ENCODE results near the gene CHTF8. TPM values are rescaled to one million over a fixed set of nuclear protein-coding genes. Genes with fewer than 3 reads are reported as not detected.

CHTF8 gene
- total RNA-seq, 1 donor from 2014 or later = 86.4 TPM

- Histone ChIP-seq H2AFZ (ENCODE audit: low read depth, low read length) (no peak overlapping the region), H3K4me2 (ENCODE audit: low read length) (peak overlapping the region; percentile 95), H3K79me2 (ENCODE audit: insufficient read depth, low read length) (no peaks in the 10 kb centered on the region), H3K27ac (ENCODE audit: low read depth, low read length) (no peak overlapping the region), H3K9ac (ENCODE audit: low read length) (peak overlapping the region; percentile 10), H3K4me1 (ENCODE audit: insufficient read depth, low read length) (peaks cover 25% of the 10 kb centered on the region), H3K36me3 (ENCODE audit: insufficient read depth, low read length) (no peaks in the 10 kb centered on the region), H3K9me3 (ENCODE audit: insufficient read depth, low read depth, low read length) (no peaks in the 10 kb centered on the region), H3K4me3 (ENCODE audit: insufficient read depth, low read depth, low read length) (peak overlapping the region; percentile 65), H4K20me1 (ENCODE audit: insufficient read depth, low read length) (peaks cover 22% of the 10 kb centered on the region), H3K27me3 (ENCODE audit: insufficient read depth, low read length) (peaks cover 5% of the 10 kb centered on the region)
- H3K9me3 Mint-ChIP-seq (ENCODE audit: unreplicated experiment) = no peaks in the 10 kb centered on the region
- DNase-seq (ENCODE audit: low read depth) = no peak
- no peak for TF ChIP-seq EZH2 (IDR thresholded peaks at IDR 0.05; ENCODE audit: insufficient read depth, low read length)
- no peak for TF ChIP-seq CTCF (IDR thresholded peaks at IDR 0.05; ENCODE audit: insufficient read depth, low read depth, low read length)
- peak overlapping the region; percentile 78 for H3K4me3 Mint-ChIP-seq (ENCODE audit: unreplicated experiment)
- H3K36me3 Mint-ChIP-seq (ENCODE audit: low read depth, unreplicated experiment) = peaks cover 10% of the 10 kb centered on the region
- peaks cover 13% of the 10 kb centered on the region for H3K4me1 Mint-ChIP-seq (ENCODE audit: low read depth, unreplicated experiment)
- H3K27me3 Mint-ChIP-seq (ENCODE audit: low read depth, unreplicated experiment) = peaks cover 17% of the 10 kb centered on the region
- FAIRE-seq = no peak
- H3K27ac Mint-ChIP-seq (ENCODE audit: unreplicated experiment) = no peak overlapping the region
Observed at GRCh38 chr16:69106491-69107315, 25.7 kb downstream of the CHTF8 start.

GRCh38 chr16:69105501-69106361, 26.7 kb downstream of the CHTF8 start, which contains the start of gene HAS3:
Gene HAS3, plus strand, starts transcription at chr16:69105653. Its CDS starts 3,743 bp downstream, at chr16:69109396.
- peaks cover 16% of the 10 kb centered on the region for H3K4me1 Mint-ChIP-seq (ENCODE audit: low read depth, unreplicated experiment)
- H3K27me3 Mint-ChIP-seq (ENCODE audit: low read depth, unreplicated experiment) = peaks cover 19% of the 10 kb centered on the region
- FAIRE-seq (peak; percentile 13), DNase-seq (ENCODE audit: low read depth) (peak; percentile 44)
- Histone ChIP-seq H3K27ac (ENCODE audit: low read depth, low read length) (no peak within 1 kb of the TSS), H3K36me3 (ENCODE audit: insufficient read depth, low read length) (no peaks in the 10 kb centered on the region), H2AFZ (ENCODE audit: low read depth, low read length) (peak within 1 kb of the TSS; percentile 81), H3K4me2 (ENCODE audit: low read length) (peak within 1 kb of the TSS; percentile 95), H3K79me2 (ENCODE audit: insufficient read depth, low read length) (no peaks in the 10 kb centered on the region), H4K20me1 (ENCODE audit: insufficient read depth, low read length) (peaks cover 16% of the 10 kb centered on the region), H3K9ac (ENCODE audit: low read length) (peak within 1 kb of the TSS; percentile 67), H3K4me1 (ENCODE audit: insufficient read depth, low read length) (peaks cover 25% of the 10 kb centered on the region), H3K4me3 (ENCODE audit: insufficient read depth, low read depth, low read length) (peak within 1 kb of the TSS; percentile 65), H3K27me3 (ENCODE audit: insufficient read depth, low read length) (peaks cover 5% of the 10 kb centered on the region), H3K9me3 (ENCODE audit: insufficient read depth, low read depth, low read length) (no peaks in the 10 kb centered on the region)
- H3K27ac Mint-ChIP-seq (ENCODE audit: unreplicated experiment) = peak within 1 kb of the TSS; percentile 67
- peak; percentile 11 for TF ChIP-seq CTCF (IDR thresholded peaks at IDR 0.05; ENCODE audit: insufficient read depth, low read depth, low read length)
- no peak for TF ChIP-seq EZH2 (IDR thresholded peaks at IDR 0.05; ENCODE audit: insufficient read depth, low read length)
- H3K36me3 Mint-ChIP-seq (ENCODE audit: low read depth, unreplicated experiment) = peaks cover 11% of the 10 kb centered on the region
- H3K9me3 Mint-ChIP-seq (ENCODE audit: unreplicated experiment) = no peaks in the 10 kb centered on the region
- H3K4me3 Mint-ChIP-seq (ENCODE audit: unreplicated experiment) = peak within 1 kb of the TSS; percentile 91
